CD4-positive, alpha-beta T cell (primary cell): ENCODE results near the gene CC2D2A. TPM values are rescaled to one million over a fixed set of nuclear protein-coding genes. Genes with fewer than 3 reads are reported as not detected.

Experiments
- ATAC-seq: fragments of 200-7000 bp; cut with Tn5 transposase; one replicate; pipeline ENCODE4 v1.10.0; 2022; ENCODE audit warnings: mild to moderate bottlenecking; ENCODE audit not compliant: poor library complexity
- CTCF ChIA-PET: fragments of 350-600 bp; sonication (Branson Sonifier 250); formaldehyde crosslinking; loops from one replicate; lab custom pipeline; 2021; ENCODE audit warnings: antibody characterized with exemption, inconsistent platforms; lab: Charles Lee
- POLR2A ChIA-PET: fragments of 350-600 bp; sonication (Branson Sonifier 250); formaldehyde crosslinking; loops from one replicate; lab custom pipeline; 2021; ENCODE audit warnings: antibody characterized with exemption, inconsistent platforms; lab: Charles Lee
- DNase-seq, 14 experiments: peaks; one replicate each; pipeline ENCODE4 v3.0.0-alpha.2; 2013 to 2020; ENCODE audit warnings: mixed read lengths in 2 of 14
- H3K27ac ChIP-seq, 2 donors: one replicate each; pipeline versions ENCODE4 v1.5.1 to v1.7.0; 2013; ENCODE audit warnings: low read length in 2 of 2, low read depth in 1 of 2, mild to moderate bottlenecking in 1 of 2
- H3K27me3 ChIP-seq, 2 experiments: 1 replicate in 1 of 2; 2 replicates in 1 of 2; pipeline versions ENCODE4 v1.6.1 to v1.7.0; 2013; ENCODE audit warnings: low read length in 2 of 2, control low read depth in 1 of 2, mild to moderate bottlenecking in 1 of 2, moderate library complexity in 1 of 2; ENCODE audit not compliant: insufficient read depth in 2 of 2, control insufficient read depth in 1 of 2
- H3K36me3 ChIP-seq: one replicate; pipeline ENCODE4 v1.6.1; 2013; ENCODE audit warnings: low read length, control low read depth; ENCODE audit not compliant: insufficient read depth
- H3K4me1 ChIP-seq: one replicate; pipeline ENCODE4 v1.6.1; 2013; ENCODE audit warnings: low read length, control low read depth; ENCODE audit not compliant: insufficient read depth
- H3K4me3 ChIP-seq: one replicate; pipeline ENCODE4 v1.5.1; 2013; ENCODE audit warnings: mild to moderate bottlenecking, low read length, moderate library complexity
- H3K9me3 ChIP-seq, 2 experiments: 1 replicate in 1 of 2; 2 replicates in 1 of 2; pipeline versions ENCODE4 v1.6.1 to v1.7.0; 2013; ENCODE audit warnings: low read length in 2 of 2, mild to moderate bottlenecking in 2 of 2, control low read depth in 1 of 2, moderate library complexity in 1 of 2; ENCODE audit not compliant: control insufficient read depth in 1 of 2, insufficient read depth in 1 of 2
- H3K27ac Mint-ChIP-seq: one replicate; pipeline ENCODE4 v1.8.0; 2020; ENCODE audit warnings: mixed read lengths
- H3K27me3 Mint-ChIP-seq: one replicate; pipeline ENCODE4 v1.8.0; 2021; ENCODE audit warnings: mixed read lengths
- H3K36me3 Mint-ChIP-seq: one replicate; pipeline ENCODE4 v1.8.0; 2021; ENCODE audit warnings: low read depth, mixed read lengths
- H3K4me1 Mint-ChIP-seq: one replicate; pipeline ENCODE4 v1.8.0; 2021; ENCODE audit warnings: low read depth, mixed read lengths
- H3K4me3 Mint-ChIP-seq: one replicate; pipeline ENCODE4 v1.8.0; 2020; ENCODE audit warnings: mild to moderate bottlenecking, mixed read lengths
- H3K9me3 Mint-ChIP-seq: one replicate; pipeline ENCODE4 v1.8.0; 2020; ENCODE audit warnings: mixed read lengths
- CTCF ChIP-seq: fragments of 200-600 bp; IDR thresholded peaks from one replicate; pipeline ENCODE4 v1.8.0; 2022; ENCODE audit warnings: antibody characterized with exemption, mild to moderate bottlenecking
- intact Hi-C, 2 experiments: fragments of 100-400 bp; cut with DNase I in 1 of 2; cut with micrococcal nuclease in 1 of 2; formaldehyde crosslinking; loops; one replicate each; pipeline versions ENCODE4 v1.15.1 to v1.9.0; 2023 to 2025; cut with DNase I, micrococcal nuclease
- total RNA-seq, 174 experiments: library from RNA in 2 of 174; stranded (reverse) in 2 of 174; gene quantifications; one replicate each; pipeline ENCODE4 v1.2.3 and lab custom pipeline; 2021 to 2026

Gene CC2D2A
- total RNA-seq, 2 experiments from 2014 or later, result not detected

- intact Hi-C loops, result no loop called here
- H3K4me3 Mint-ChIP-seq, result no peak overlapping the region
- Histone ChIP-seq H3K9me3 (no peaks in the 10 kb centered on the region), H3K27me3 (no peaks in the 10 kb centered on the region), H3K4me3 (no peak overlapping the region), H3K27ac (no peak overlapping the region), H3K36me3 (no peaks in the 10 kb centered on the region), H3K4me1 (no peaks in the 10 kb centered on the region)
- DNase-seq (no peak), ATAC-seq (no peak)
- H3K27me3 Mint-ChIP-seq, result no peaks in the 10 kb centered on the region
- no peak for TF ChIP-seq CTCF
- ChIA-PET CTCF (no interaction called here), POLR2A (no interaction called here)
- H3K9me3 Mint-ChIP-seq, result no peaks in the 10 kb centered on the region
- no peaks in the 10 kb centered on the region for H3K4me1 Mint-ChIP-seq
- H3K36me3 Mint-ChIP-seq, result peaks cover 34% of the 10 kb centered on the region
- H3K27ac Mint-ChIP-seq, result no peak overlapping the region
Measured at GRCh38 chr4:15598644-15599043, 129.0 kb downstream of the CC2D2A start.

GRCh38 chr4:15600176-15600575 lies 130.5 kb downstream of the CC2D2A start:
- no peak overlapping the region for H3K27ac Mint-ChIP-seq
- H3K9me3 Mint-ChIP-seq, result no peaks in the 10 kb centered on the region
- no peaks in the 10 kb centered on the region for H3K9me3 ChIP-seq
- H3K27me3 ChIP-seq, result no peaks in the 10 kb centered on the region
- ChIA-PET POLR2A (no interaction called here), CTCF (no interaction called here)
- H3K4me3 Mint-ChIP-seq, result no peak overlapping the region
- no peaks in the 10 kb centered on the region for H3K4me1 ChIP-seq
- no peak overlapping the region for H3K27ac ChIP-seq
- TF ChIP-seq CTCF, result no peak
- no peaks in the 10 kb centered on the region for H3K27me3 Mint-ChIP-seq
- peaks cover 49% of the 10 kb centered on the region for H3K36me3 Mint-ChIP-seq
- H3K4me1 Mint-ChIP-seq, result no peaks in the 10 kb centered on the region
- intact Hi-C loops, result no loop called here
- ATAC-seq (no peak), DNase-seq (no peak)
- peaks cover 11% of the 10 kb centered on the region for H3K36me3 ChIP-seq
- H3K4me3 ChIP-seq, result no peak overlapping the region

- ChIA-PET POLR2A (no interaction called here), CTCF (no interaction called here)
- TF ChIP-seq CTCF, result no peak
- intact Hi-C loops, result no loop called here
- no peaks in the 10 kb centered on the region for H3K9me3 ChIP-seq
- Mint-ChIP-seq H3K4me3 (no peak overlapping the region), H3K36me3 (peaks cover 62% of the 10 kb centered on the region), H3K27ac (no peak overlapping the region), H3K4me1 (no peaks in the 10 kb centered on the region), H3K9me3 (no peaks in the 10 kb centered on the region), H3K27me3 (no peaks in the 10 kb centered on the region)
- no peak overlapping the region for H3K27ac ChIP-seq
- H3K36me3 ChIP-seq, result peaks cover 16% of the 10 kb centered on the region
- H3K4me1 ChIP-seq, result no peaks in the 10 kb centered on the region
- H3K4me3 ChIP-seq, result no peak overlapping the region
- H3K27me3 ChIP-seq, result no peaks in the 10 kb centered on the region
- ATAC-seq (no peak), DNase-seq (no peak)
Measured at GRCh38 chr4:15601862-15602261, 132.2 kb downstream of the CC2D2A start.
